ENCODE measurements around the gene DVL3.

GRCh38 chr3:184140436-184140835, 14.7 kb upstream of the DVL3 start:
- no peak for TF ChIP-seq CTCF (IDR thresholded peaks at IDR 0.05)
- no peak for TF ChIP-seq POLR2A (IDR thresholded peaks at IDR 0.05)
